Panc1 (cell line): ENCODE results near the gene MARCHF9.

Experiments
- POLR2AphosphoS5 ChIP-seq: IDR thresholded peaks from 2 replicates; pipeline ENCODE4 v1.6.1; 2012; ENCODE audit warnings: mild to moderate bottlenecking, low read depth, low read length, moderate library complexity
- TCF7L2 ChIP-seq: IDR thresholded peaks from 2 replicates; pipeline ENCODE4 v1.6.1; 2011; ENCODE audit warnings: mild to moderate bottlenecking, low read depth, low read length, inconsistent platforms
- TF ChIP-seq, protein P1 (sequence below): fragments of 450-650 bp; IDR thresholded peaks from 2 replicates; pipeline ENCODE4 v1.5.1; 2017; ENCODE audit warnings: mild to moderate bottlenecking

DNA sequence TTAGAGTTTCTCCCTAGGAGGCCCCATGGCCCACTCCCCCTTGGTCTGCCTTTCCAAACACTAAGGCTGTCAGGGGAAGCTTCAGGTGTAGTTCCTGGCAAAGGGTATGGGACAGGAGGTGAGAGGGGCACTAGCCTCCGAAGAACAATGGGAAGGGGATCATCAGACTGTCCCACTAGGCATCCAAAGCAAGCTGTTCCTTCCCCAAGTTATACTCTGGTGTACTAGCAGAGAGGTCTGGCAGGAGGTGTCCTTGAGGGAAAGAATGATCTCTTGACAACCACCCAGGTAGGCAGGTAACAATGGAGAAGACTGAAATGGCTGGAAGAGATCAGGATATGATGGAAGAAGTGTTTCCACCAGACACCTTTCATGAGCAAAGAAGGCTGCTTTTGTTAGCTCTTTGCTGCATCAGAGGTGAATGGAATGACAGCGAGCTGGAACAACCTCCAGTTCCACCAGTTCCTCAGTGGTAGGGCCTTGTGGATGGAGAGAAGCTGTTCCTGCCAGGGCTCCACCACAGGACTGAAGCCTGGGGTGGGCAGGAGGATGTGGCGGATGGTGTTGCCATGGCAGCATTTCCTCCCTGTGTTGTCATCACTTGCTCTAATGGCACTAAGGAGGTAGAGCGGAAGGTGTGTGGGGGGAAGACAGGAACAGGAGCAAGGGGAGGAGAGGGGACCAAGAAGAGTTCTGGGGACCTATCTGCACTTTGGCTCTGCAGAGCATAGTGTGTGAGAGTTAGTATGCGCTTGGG, 14.1 kb upstream of the MARCHF9 start:
- TF ChIP-seq, protein P1, sequence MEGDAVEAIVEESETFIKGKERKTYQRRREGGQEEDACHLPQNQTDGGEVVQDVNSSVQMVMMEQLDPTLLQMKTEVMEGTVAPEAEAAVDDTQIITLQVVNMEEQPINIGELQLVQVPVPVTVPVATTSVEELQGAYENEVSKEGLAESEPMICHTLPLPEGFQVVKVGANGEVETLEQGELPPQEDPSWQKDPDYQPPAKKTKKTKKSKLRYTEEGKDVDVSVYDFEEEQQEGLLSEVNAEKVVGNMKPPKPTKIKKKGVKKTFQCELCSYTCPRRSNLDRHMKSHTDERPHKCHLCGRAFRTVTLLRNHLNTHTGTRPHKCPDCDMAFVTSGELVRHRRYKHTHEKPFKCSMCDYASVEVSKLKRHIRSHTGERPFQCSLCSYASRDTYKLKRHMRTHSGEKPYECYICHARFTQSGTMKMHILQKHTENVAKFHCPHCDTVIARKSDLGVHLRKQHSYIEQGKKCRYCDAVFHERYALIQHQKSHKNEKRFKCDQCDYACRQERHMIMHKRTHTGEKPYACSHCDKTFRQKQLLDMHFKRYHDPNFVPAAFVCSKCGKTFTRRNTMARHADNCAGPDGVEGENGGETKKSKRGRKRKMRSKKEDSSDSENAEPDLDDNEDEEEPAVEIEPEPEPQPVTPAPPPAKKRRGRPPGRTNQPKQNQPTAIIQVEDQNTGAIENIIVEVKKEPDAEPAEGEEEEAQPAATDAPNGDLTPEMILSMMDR = no peak
- TF ChIP-seq POLR2AphosphoS5 = no peak
- TF ChIP-seq TCF7L2 = no peak
